22Rv1 (cell line): ENCODE results near the gene SPDYE9.
"Not testable (repeated sequence)": the region's sequence is repeated elsewhere in the genome, so short reads cannot be mapped to it uniquely, and the experiment has no call there.

ENCODE experiments used
- CTCF ChIP-seq: fragments of 450-650 bp; IDR thresholded peaks from 2 replicates; pipeline ENCODE4 v1.5.1; 2017; ENCODE audit warnings: mild to moderate bottlenecking
- ZFX ChIP-seq: fragments of 450-650 bp; IDR thresholded peaks from 2 replicates; pipeline ENCODE4 v1.6.1; 2017; ENCODE audit warnings: antibody characterized with exemption, borderline replicate concordance

GRCh38 chr7:73132651-73133217 is 46.9 kb upstream of the SPDYE9 start:
- not testable (repeated sequence) for TF ChIP-seq CTCF, ZFX
